ENCODE results near the gene CBX2. TPM values are rescaled to one million over a fixed set of nuclear protein-coding genes. Genes with fewer than 3 reads are reported as not detected.

Gene CBX2
- total and polyA plus RNA-seq, 8 donors: 2.6 to 33.8 (median 24.7) TPM

- Histone ChIP-seq H3K9me3 (no peaks in the 10 kb centered on the region), H3K4me3 (peak overlapping the region; percentile 42 to 64), H3K36me3 (peaks cover 0 to 11% of the 10 kb centered on the region in 2 donors), H3K27ac (no peak overlapping the region), H3K4me1 (peaks cover 33 to 65% of the 10 kb centered on the region in 2 donors), H3K27me3 (peaks cover 58 to 70% of the 10 kb centered on the region in 2 donors)
- peak in 1 of 4 donors; percentile 78 for DNase-seq
- TF ChIP-seq, protein P1, sequence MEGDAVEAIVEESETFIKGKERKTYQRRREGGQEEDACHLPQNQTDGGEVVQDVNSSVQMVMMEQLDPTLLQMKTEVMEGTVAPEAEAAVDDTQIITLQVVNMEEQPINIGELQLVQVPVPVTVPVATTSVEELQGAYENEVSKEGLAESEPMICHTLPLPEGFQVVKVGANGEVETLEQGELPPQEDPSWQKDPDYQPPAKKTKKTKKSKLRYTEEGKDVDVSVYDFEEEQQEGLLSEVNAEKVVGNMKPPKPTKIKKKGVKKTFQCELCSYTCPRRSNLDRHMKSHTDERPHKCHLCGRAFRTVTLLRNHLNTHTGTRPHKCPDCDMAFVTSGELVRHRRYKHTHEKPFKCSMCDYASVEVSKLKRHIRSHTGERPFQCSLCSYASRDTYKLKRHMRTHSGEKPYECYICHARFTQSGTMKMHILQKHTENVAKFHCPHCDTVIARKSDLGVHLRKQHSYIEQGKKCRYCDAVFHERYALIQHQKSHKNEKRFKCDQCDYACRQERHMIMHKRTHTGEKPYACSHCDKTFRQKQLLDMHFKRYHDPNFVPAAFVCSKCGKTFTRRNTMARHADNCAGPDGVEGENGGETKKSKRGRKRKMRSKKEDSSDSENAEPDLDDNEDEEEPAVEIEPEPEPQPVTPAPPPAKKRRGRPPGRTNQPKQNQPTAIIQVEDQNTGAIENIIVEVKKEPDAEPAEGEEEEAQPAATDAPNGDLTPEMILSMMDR (IDR thresholded peaks at IDR 0.05): no peak
- intact Hi-C loops (cut with DNase I): no loop called here
- ATAC-seq: no peak
Measured at GRCh38 chr17:79798299-79799173, 20.6 kb downstream of the CBX2 start.

GRCh38 chr17:79799174-79799537 is 21.2 kb downstream of the CBX2 start:
- intact Hi-C loops (cut with DNase I): no loop called here
- DNase-seq: peak in 1 of 4 donors; percentile 70
- ATAC-seq: no peak
- TF ChIP-seq, protein P1 (IDR thresholded peaks at IDR 0.05): no peak
- no peaks in the 10 kb centered on the region for H3K9me3 ChIP-seq
- peaks cover 33 to 71% of the 10 kb centered on the region in 2 donors for H3K4me1 ChIP-seq
- no peak overlapping the region for H3K4me3 ChIP-seq
- peaks cover 65 to 70% of the 10 kb centered on the region in 2 donors for H3K27me3 ChIP-seq
- H3K27ac ChIP-seq: no peak overlapping the region
- H3K36me3 ChIP-seq: peaks cover 0 to 11% of the 10 kb centered on the region in 2 donors

DNA sequence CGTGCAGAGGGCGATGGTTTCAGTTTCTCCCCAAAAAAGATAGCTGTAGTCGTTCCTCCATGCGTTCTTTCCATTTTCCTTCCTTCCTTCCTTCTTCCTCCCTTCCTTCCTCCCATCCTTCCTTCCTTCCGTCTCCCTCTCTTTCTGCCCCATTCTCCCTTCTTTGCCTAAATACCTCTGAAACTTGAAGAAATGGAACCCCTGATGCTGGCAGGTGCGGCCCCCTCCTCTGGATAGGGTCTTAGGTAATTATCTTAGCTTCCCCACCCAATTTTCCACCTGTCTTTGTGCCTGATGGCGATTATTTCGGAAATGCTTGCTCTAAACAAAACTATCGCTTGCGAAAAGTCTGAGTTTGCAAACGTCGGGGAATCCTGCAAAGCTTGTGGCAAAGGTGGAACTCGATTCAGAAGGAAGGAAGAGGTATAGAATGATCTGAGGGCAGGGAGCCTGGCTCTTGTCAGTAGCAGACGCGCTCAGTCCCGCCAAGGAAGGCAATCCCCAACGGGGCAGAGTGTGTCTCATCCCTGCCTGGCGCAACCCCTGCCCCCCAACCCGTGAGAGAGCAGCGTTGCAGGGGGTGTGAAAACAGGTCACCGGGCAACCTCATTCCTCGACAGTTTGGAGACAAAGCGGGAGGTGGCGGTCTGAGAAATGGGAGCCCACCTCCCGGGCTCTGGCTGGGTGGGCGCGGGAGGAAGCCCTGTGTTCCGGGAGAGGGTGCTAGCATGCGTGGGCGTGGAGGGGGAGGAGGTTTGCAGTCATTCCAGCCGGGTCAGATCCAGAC is 21.8 kb downstream of the CBX2 start:
- TF ChIP-seq, protein P1 (IDR thresholded peaks at IDR 0.05): no peak
- no peak overlapping the region for H3K27ac ChIP-seq
- peaks cover 33 to 77% of the 10 kb centered on the region in 2 donors for H3K4me1 ChIP-seq
- peaks cover 70 to 75% of the 10 kb centered on the region in 2 donors for H3K27me3 ChIP-seq
- H3K36me3 ChIP-seq: peaks cover 0 to 6% of the 10 kb centered on the region in 2 donors
- H3K9me3 ChIP-seq: no peaks in the 10 kb centered on the region
- DNase-seq (peak in 1 of 4 donors; percentile 53), ATAC-seq (no peak)
- H3K4me3 ChIP-seq: no peak overlapping the region
- intact Hi-C loops (cut with DNase I): no loop called here

DNA sequence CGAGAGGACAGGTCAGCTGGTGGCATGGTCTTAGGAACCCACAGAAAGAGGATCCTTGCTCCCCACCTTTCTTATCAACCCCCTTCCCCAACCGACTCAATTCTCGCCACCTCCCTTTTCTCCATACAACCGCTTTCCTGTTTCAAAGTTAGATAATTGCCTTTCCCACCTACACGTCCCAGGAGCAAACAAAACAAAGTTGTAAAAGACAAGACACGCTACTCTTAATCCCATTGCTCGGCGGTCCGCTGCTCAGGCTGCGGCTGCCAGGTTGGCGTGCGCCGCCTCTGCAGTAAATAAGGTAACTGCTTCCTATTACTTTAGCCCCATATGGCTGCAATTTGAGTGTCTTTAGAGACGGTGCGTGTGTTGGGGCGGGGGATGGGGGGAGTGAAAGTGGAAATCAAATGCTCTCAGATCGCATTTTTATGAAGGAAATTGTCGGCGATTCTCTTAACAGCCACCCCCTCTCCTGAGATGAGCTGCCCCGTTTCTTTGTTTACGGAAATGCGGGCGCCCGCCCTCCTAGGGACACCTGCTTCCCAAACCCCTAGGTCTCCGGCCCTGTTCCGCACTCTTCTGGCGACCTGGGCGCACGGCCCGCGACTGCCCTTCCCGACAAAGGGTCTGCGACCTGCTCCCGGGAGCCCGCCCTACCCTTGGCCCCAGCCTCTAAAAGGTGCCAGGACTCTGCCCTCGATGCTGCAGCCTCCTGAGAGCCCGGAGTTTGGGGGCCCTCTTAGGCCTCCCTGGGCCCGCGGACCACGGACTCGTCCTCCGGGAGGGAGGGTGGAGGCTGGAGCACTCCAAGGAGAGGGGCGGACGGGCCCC is 22.6 kb downstream of the CBX2 start:
- H3K4me3 ChIP-seq: peak overlapping the region in 1 of 2 donors; percentile 5
- H3K4me1 ChIP-seq: peaks cover 33 to 82% of the 10 kb centered on the region in 2 donors
- H3K36me3 ChIP-seq: no peaks in the 10 kb centered on the region
- intact Hi-C loops (cut with DNase I): no loop called here
- H3K9me3 ChIP-seq: no peaks in the 10 kb centered on the region
- DNase-seq (no peak), ATAC-seq (no peak)
- TF ChIP-seq, protein P1 (IDR thresholded peaks at IDR 0.05): no peak
- H3K27me3 ChIP-seq: peaks cover 79 to 83% of the 10 kb centered on the region in 2 donors
- H3K27ac ChIP-seq: no peak overlapping the region

Data from left lung (tissue), 10 donors.